ENCODE measurements around the gene EFCAB7.

EFCAB7 gene

GRCh38 chr1:63522891-63523728, at the start of gene EFCAB7, which contains the start of gene ITGB3BP:
Gene EFCAB7 (plus strand): TSS chr1:63523525. CDS start chr1:63525573, 2,048 bp downstream.
Gene ITGB3BP (minus strand): TSS chr1:63523225. CDS start chr1:63523133, 92 bp downstream.
- DNase-seq: peak; percentile 35 to 95 (median 85)

- no peak for DNase-seq
Observed at GRCh38 chr1:63475761-63476160, 47.6 kb upstream of the EFCAB7 start.

GRCh38 chr1:63480057-63480456, 43.3 kb upstream of the EFCAB7 start:
- no peak for DNase-seq

GRCh38 chr1:63486629-63487028, 36.7 kb upstream of the EFCAB7 start:
- DNase-seq: no peak

GRCh38 chr1:63487336-63488065, 35.8 kb upstream of the EFCAB7 start:
- DNase-seq: no peak

- no peak for DNase-seq
Observed at GRCh38 chr1:63497577-63497976, 25.7 kb upstream of the EFCAB7 start.

GRCh38 chr1:63498106-63498505, 25.2 kb upstream of the EFCAB7 start:
- DNase-seq: no peak

GRCh38 chr1:63501256-63501655, 22.1 kb upstream of the EFCAB7 start:
- DNase-seq: no peak

- no peak for DNase-seq
Observed at GRCh38 chr1:63506782-63507181, 16.5 kb upstream of the EFCAB7 start.

- DNase-seq: no peak
Observed at GRCh38 chr1:63509718-63510117, 13.6 kb upstream of the EFCAB7 start.

- DNase-seq: no peak
Observed at GRCh38 chr1:63512584-63512983, 10.7 kb upstream of the EFCAB7 start.

GRCh38 chr1:63516629-63517028, 6.7 kb upstream of the EFCAB7 start:
- no peak for DNase-seq

- DNase-seq: peak in 13 of 56 donors; percentile 1 to 58 (median 32)
Observed at GRCh38 chr1:63523738-63524137, 413 bp downstream of the EFCAB7 start.

GRCh38 chr1:63524201-63524600, 876 bp downstream of the EFCAB7 start:
- no peak for DNase-seq

- DNase-seq: no peak
Observed at GRCh38 chr1:63532727-63533126, 9.4 kb downstream of the EFCAB7 start.

GRCh38 chr1:63533931-63534330, 10.6 kb downstream of the EFCAB7 start:
- DNase-seq: no peak

- no peak for DNase-seq
Observed at GRCh38 chr1:63534406-63534805, 11.1 kb downstream of the EFCAB7 start.

GRCh38 chr1:63537006-63537405, 13.7 kb downstream of the EFCAB7 start:
- no peak for DNase-seq

- DNase-seq: no peak
Observed at GRCh38 chr1:63537940-63538339, 14.6 kb downstream of the EFCAB7 start.

GRCh38 chr1:63545780-63546179, 22.5 kb downstream of the EFCAB7 start:
- no peak for DNase-seq

- DNase-seq: no peak
Observed at GRCh38 chr1:63547621-63548294, 24.4 kb downstream of the EFCAB7 start.

- no peak for DNase-seq
Observed at GRCh38 chr1:63548303-63548702, 25.0 kb downstream of the EFCAB7 start.
